Measurements from ENCODE around the gene HPD. TPM values are rescaled to one million over a fixed set of nuclear protein-coding genes. Genes with fewer than 3 reads are reported as not detected.

Gene HPD
- total RNA-seq, 1 donor from 2014 or later, result 0.33 TPM

DNA sequence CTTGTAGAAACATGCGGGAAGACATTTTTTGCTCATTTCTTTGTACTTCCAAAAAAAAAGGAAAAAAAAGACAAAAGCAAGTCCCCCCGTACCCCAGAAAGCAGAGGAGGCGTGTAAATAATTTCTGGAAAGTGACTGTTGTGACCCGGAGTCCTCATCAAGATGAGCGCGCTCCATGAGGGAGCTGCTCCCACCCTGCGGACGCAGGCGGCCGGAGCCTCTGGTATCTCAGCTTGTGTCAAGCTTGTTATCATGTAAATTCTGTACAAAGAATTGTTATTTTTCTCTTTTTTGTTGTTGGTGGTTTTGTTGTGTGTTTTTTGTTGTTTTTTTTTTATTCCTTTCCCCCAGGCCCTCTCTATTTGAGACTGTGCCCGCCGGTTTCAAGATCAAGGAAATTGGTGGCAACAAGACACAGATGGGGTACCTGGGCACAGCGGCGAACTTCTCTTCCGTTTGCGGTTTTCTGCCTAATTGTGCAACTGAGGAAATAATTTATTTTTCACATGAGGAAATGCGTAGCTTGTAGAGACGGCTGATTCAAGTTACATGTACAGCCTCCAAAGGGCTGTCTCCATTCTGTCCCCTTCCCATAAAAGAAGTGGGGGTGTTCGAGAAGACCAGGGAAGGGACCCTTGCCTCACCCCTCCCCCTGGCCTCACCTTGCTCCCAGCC, 27.0 kb downstream of the HPD start:
- Histone ChIP-seq H3K27me3 (ENCODE audit: control insufficient read depth, insufficient read depth, low read length) (no peaks in the 10 kb centered on the region), H3K36me3 (ENCODE audit: control insufficient read depth, insufficient read depth, low read length) (peaks cover 3% of the 10 kb centered on the region), H3K4me3 (ENCODE audit: low read depth, low read length) (no peak overlapping the region)
- no peak for DNase-seq (ENCODE audit: low read depth)
- TF ChIP-seq, protein P1, sequence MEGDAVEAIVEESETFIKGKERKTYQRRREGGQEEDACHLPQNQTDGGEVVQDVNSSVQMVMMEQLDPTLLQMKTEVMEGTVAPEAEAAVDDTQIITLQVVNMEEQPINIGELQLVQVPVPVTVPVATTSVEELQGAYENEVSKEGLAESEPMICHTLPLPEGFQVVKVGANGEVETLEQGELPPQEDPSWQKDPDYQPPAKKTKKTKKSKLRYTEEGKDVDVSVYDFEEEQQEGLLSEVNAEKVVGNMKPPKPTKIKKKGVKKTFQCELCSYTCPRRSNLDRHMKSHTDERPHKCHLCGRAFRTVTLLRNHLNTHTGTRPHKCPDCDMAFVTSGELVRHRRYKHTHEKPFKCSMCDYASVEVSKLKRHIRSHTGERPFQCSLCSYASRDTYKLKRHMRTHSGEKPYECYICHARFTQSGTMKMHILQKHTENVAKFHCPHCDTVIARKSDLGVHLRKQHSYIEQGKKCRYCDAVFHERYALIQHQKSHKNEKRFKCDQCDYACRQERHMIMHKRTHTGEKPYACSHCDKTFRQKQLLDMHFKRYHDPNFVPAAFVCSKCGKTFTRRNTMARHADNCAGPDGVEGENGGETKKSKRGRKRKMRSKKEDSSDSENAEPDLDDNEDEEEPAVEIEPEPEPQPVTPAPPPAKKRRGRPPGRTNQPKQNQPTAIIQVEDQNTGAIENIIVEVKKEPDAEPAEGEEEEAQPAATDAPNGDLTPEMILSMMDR (IDR thresholded peaks at IDR 0.05; ENCODE audit: insufficient read depth, low read length, poor library complexity, severe bottlenecking), result no peak

DNA sequence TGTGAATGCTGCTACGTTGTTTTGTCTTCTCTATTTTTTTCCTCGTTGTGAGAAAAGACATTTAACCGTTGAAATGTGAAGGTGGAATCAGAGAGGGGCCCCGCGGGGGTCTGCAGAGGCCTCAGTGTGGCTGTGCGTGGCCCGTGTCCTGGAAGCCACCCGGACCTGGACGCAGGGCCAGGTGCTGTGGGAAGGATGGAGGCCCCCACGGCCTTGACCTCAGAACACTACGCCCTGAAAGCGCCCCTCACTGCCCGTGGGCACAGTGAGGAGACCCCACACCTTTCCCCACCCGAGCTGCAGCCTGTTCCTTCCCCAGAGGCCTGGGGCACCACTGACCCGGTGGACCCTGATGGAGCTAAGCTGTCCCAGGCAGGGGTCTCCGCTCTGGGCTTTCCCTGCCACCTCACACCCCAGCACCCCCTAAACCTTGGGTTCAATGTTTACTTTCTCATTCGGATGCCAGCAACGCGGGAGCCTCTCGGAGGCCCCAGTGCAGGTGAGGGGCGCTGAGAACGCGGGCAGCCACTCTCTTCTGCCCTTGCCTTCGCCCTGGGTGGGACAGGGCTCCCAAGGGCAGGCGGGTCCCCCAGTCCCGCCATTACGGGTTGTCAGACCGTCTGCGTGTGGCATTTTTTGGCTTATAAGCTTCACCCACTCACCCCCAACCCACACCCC, 27.9 kb downstream of the HPD start:
- no peak for DNase-seq (ENCODE audit: low read depth)
- Histone ChIP-seq H3K36me3 (ENCODE audit: control insufficient read depth, insufficient read depth, low read length) (peaks cover 3% of the 10 kb centered on the region), H3K4me3 (ENCODE audit: low read depth, low read length) (no peak overlapping the region), H3K27me3 (ENCODE audit: control insufficient read depth, insufficient read depth, low read length) (no peaks in the 10 kb centered on the region)
- TF ChIP-seq, protein P1 (IDR thresholded peaks at IDR 0.05; ENCODE audit: insufficient read depth, low read length, poor library complexity, severe bottlenecking), result no peak

DNA sequence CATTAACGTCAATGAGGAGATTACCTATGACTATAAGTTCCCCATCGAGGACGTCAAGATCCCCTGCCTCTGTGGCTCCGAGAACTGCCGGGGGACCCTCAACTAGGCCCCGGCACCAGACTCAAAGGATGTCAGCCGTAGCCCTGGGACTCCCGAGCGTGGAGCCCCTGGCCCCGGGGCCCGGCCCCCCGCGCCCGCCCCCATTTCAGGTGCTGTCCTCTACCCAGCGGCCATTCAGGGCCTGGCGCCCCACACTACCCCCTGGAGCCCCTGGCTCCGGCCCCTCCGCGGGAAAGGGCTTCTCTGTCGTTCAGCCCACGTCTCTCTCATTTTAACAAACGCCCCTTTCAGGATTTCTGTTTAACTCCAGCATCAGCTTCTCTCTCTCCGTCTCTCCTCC, 28.5 kb downstream of the HPD start:
- Histone ChIP-seq H3K27me3 (ENCODE audit: control insufficient read depth, insufficient read depth, low read length) (no peaks in the 10 kb centered on the region), H3K4me3 (ENCODE audit: low read depth, low read length) (no peak overlapping the region), H3K36me3 (ENCODE audit: control insufficient read depth, insufficient read depth, low read length) (peaks cover 3% of the 10 kb centered on the region)
- no peak for DNase-seq (ENCODE audit: low read depth)
- TF ChIP-seq, protein P1 (IDR thresholded peaks at IDR 0.05; ENCODE audit: insufficient read depth, low read length, poor library complexity, severe bottlenecking), result no peak

DNA sequence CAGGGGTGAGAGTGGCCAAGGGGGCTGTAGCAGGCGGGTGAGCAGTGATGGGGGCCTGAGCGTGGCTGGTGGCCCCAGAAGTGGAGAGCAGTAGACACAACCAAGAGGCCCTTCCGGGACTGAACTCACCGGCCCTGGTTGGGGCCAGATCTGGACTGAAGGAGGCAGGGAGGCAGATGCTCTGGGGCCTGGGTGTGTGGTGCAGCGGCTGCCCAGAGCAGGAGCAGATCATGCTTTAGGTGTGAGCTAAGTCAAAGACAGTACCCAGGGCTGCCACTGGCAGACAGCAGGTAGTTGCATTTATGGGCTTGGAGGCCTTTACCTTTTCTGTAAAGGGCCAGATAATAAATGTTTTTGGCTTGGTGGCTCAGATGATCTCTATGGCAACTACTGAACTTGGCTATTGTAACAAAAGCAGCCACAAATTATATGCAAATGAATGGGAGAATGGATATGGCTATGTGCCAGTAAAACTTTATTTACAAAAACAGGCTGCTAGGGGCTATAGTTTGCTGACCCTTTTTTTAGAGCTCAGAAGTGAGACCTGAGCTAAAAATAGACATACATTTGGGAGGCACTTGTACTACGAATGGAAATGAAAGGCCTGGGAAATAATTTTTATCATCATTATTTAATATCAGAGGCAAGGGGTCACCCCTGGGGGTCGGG, 29.3 kb downstream of the HPD start:
- TF ChIP-seq, protein P1 (IDR thresholded peaks at IDR 0.05; ENCODE audit: insufficient read depth, low read length, poor library complexity, severe bottlenecking), result no peak
- no peak for DNase-seq (ENCODE audit: low read depth)
- H3K36me3 ChIP-seq (ENCODE audit: control insufficient read depth, insufficient read depth, low read length), result peaks cover 3% of the 10 kb centered on the region
- H3K27me3 ChIP-seq (ENCODE audit: control insufficient read depth, insufficient read depth, low read length), result no peaks in the 10 kb centered on the region
- no peak overlapping the region for H3K4me3 ChIP-seq (ENCODE audit: low read depth, low read length)

DNA sequence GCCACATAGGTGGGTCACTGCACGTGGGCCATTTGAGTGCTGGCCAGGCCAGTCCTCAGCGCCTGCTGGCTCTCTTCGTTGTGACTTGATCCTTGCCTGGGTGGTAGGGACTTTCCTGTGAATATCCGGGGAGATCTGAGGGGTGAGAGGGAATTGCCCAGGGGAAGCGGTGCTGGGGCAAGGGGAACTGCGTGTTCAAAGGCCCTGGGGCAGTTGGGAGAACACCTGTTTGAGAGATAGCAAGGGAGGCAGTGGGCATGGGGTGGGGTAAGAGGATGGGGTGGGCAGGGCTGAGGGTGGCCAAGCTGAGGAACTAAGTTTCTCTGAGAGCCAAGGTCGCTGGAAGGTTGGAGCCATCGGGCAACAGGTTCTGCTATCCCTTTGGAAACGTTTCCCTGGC, 29.8 kb downstream of the HPD start:
- DNase-seq (ENCODE audit: low read depth), result no peak
- Histone ChIP-seq H3K4me3 (ENCODE audit: low read depth, low read length) (no peak overlapping the region), H3K27me3 (ENCODE audit: control insufficient read depth, insufficient read depth, low read length) (no peaks in the 10 kb centered on the region), H3K36me3 (ENCODE audit: control insufficient read depth, insufficient read depth, low read length) (peaks cover 3% of the 10 kb centered on the region)
- TF ChIP-seq, protein P1 (IDR thresholded peaks at IDR 0.05; ENCODE audit: insufficient read depth, low read length, poor library complexity, severe bottlenecking), result no peak
